ENCODE results near the gene ZNF414. TPM values are rescaled to one million over a fixed set of nuclear protein-coding genes. Genes with fewer than 3 reads are reported as not detected.

Gene ZNF414
- polyA plus RNA-seq, 2 of the 4 experiments (the other 2 are of a cell fraction): 2.8 to 22.1 TPM

DNA sequence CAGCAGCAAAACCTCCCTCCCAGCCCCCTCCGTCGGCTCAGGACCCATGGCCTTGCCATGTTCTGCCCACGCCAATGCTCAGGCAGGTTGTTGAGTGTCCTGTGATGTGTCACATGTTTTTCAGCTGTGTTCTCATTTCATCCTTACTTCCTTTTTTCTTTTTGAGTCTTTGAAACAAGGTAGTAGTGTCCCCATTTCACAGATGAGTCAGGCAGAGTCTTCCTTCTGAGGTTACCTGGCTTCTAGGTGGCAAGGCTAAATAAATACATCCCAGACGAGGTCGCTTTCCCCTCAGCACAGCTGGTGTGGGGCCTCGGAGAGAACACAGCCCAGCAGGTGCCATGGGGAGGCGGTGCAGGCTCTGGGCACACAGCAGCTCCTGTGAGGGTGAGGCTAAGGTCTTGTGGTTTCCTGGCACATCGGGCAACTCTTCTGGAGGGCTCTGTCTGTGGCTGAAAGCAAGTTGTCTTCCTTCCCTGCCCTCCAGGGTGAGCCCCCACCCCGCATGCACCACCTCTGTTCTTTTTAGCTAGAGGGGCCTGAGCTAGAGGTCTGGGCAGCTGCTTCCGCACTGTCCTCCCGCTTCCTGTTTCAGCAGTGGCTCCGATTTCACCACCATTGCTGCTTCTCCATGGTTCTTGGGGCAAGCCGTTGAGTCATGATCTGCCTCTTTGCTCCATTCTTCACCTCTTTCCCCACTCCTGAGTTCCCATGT is 26.7 kb downstream of the ZNF414 start:
- DNase-seq (ENCODE audit: low read depth in 1 of 2, low spot score in 1 of 2) (no peak), ATAC-seq (no peak), FAIRE-seq (no peak)
- Histone ChIP-seq H3K9me3 (no peaks in the 10 kb centered on the region), H3K4me3 (no peak overlapping the region), H3K27ac (no peak overlapping the region), H3K4me1 (no peaks in the 10 kb centered on the region), H3K4me2 (no peak overlapping the region)
- ChIA-PET CTCF (interaction anchor here (0.9 to 2.1 kb wide), 6 partner anchors 8 to 73 kb away, joined by 3 to 7 read pairs (median 4); no protein-coding TSS in a partner anchor), POLR2A (no interaction called here)
- WGBS (ENCODE audit: missing lambda C conversion rate): 85% methylated on average over 12 of the region's 13 CpGs
- TF ChIP-seq RFX5 (IDR thresholded peaks at IDR 0.05) (no peak), CHD2 (IDR thresholded peaks at IDR 0.05; ENCODE audit: low read length, partially characterized antibody) (no peak), SMC3 (IDR thresholded peaks at IDR 0.05) (no peak), SREBF2 (IDR thresholded peaks at IDR 0.05) (no peak), KDM5A (IDR thresholded peaks at IDR 0.05) (no peak), GATA3 (IDR thresholded peaks at IDR 0.05; ENCODE audit: borderline replicate concordance) (no peak), ZFP36 (IDR thresholded peaks at IDR 0.05; ENCODE audit: borderline replicate concordance, partially characterized antibody) (no peak), CEBPB (IDR thresholded peaks at IDR 0.05) (no peak), HOXB13 (CRISPR knock-in tag; IDR thresholded peaks at IDR 0.05; ENCODE audit: low read depth) (no peak), MAZ (IDR thresholded peaks at IDR 0.05; ENCODE audit: borderline replicate concordance, low read depth, low read length) (no peak), HDAC2 (IDR thresholded peaks at IDR 0.05) (no peak)
- TF ChIP-seq, protein P1, sequence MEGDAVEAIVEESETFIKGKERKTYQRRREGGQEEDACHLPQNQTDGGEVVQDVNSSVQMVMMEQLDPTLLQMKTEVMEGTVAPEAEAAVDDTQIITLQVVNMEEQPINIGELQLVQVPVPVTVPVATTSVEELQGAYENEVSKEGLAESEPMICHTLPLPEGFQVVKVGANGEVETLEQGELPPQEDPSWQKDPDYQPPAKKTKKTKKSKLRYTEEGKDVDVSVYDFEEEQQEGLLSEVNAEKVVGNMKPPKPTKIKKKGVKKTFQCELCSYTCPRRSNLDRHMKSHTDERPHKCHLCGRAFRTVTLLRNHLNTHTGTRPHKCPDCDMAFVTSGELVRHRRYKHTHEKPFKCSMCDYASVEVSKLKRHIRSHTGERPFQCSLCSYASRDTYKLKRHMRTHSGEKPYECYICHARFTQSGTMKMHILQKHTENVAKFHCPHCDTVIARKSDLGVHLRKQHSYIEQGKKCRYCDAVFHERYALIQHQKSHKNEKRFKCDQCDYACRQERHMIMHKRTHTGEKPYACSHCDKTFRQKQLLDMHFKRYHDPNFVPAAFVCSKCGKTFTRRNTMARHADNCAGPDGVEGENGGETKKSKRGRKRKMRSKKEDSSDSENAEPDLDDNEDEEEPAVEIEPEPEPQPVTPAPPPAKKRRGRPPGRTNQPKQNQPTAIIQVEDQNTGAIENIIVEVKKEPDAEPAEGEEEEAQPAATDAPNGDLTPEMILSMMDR (IDR thresholded peaks at IDR 0.05): no peak

DNA sequence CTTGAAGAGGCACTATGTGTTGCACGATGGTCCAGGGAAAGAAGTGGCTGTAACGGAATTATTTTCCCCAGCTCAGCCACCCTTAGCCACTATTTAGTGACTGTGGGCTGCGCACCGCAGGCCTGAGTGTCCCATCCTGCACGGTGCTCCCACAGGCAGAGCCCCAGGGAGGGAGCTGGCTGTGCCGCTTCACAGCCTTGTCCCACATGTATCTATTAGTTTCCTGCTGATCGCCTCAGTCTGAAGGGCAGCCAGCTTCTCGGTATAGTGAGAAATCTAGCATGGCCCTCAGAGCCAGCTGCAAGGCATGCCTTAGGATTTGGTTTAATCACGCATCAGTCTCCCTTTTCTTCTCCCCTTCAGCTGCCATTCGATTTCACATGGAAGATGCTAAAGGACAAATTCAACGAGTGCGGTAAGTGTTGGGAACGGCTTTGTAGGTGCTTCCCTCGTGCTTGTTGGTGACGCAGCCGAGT is 27.3 kb downstream of the ZNF414 start:
- DNase-seq (ENCODE audit: low read depth in 1 of 2, low spot score in 1 of 2): no peak
- H3K4me3 ChIP-seq: no peak overlapping the region
- ChIA-PET POLR2A (no interaction called here), CTCF (interaction anchor here (0.9 to 2.1 kb wide), 4 partner anchors 9 to 72 kb away, joined by 3 to 7 read pairs (median 4); no protein-coding TSS in a partner anchor)
- no peak for FAIRE-seq
- TF ChIP-seq CBX2 (IDR thresholded peaks at IDR 0.05; ENCODE audit: borderline replicate concordance, low read depth) (no peak), KDM5A (IDR thresholded peaks at IDR 0.05) (no peak), RNF2 (IDR thresholded peaks at IDR 0.05; ENCODE audit: borderline replicate concordance, low read depth) (no peak), CEBPB (IDR thresholded peaks at IDR 0.05) (no peak), FOSL2 (IDR thresholded peaks at IDR 0.05) (no peak), FOSL2 (CRISPR knock-in tag; IDR thresholded peaks at IDR 0.05) (no peak), NFE2L2 (conservative IDR thresholded peaks at IDR 0.05; ENCODE audit: low read length) (no peak), PHF8 (IDR thresholded peaks at IDR 0.05; ENCODE audit: borderline replicate concordance, low read depth) (no peak), NR3C1 (IDR thresholded peaks at IDR 0.05) (no peak), ESRRA (IDR thresholded peaks at IDR 0.05; ENCODE audit: borderline replicate concordance, low read length) (no peak), EHMT2 (IDR thresholded peaks at IDR 0.05; ENCODE audit: low read depth) (no peak)
- TF ChIP-seq, protein P2, sequence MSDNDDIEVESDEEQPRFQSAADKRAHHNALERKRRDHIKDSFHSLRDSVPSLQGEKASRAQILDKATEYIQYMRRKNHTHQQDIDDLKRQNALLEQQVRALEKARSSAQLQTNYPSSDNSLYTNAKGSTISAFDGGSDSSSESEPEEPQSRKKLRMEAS (IDR thresholded peaks at IDR 0.05): no peak
- 96% methylated on average over 16 of the region's 16 CpGs for WGBS (ENCODE audit: missing lambda C conversion rate)
- H3K4me2 ChIP-seq: no peak overlapping the region
- no peak overlapping the region for H3K27ac ChIP-seq
- no peak for ATAC-seq
- no peaks in the 10 kb centered on the region for H3K9me3 ChIP-seq
- no peaks in the 10 kb centered on the region for H3K4me1 ChIP-seq

Data from A549 (cell line).